ENCODE measurements around the gene CENPM. TPM values are rescaled to one million over a fixed set of nuclear protein-coding genes. Genes with fewer than 3 reads are reported as not detected.

The CENPM gene
- total and polyA plus RNA-seq, 2 donors (not counting 3 experiments of a cell fraction or from before 2014, with no cell fraction given), result 34.5 to 37.4 TPM

DNA sequence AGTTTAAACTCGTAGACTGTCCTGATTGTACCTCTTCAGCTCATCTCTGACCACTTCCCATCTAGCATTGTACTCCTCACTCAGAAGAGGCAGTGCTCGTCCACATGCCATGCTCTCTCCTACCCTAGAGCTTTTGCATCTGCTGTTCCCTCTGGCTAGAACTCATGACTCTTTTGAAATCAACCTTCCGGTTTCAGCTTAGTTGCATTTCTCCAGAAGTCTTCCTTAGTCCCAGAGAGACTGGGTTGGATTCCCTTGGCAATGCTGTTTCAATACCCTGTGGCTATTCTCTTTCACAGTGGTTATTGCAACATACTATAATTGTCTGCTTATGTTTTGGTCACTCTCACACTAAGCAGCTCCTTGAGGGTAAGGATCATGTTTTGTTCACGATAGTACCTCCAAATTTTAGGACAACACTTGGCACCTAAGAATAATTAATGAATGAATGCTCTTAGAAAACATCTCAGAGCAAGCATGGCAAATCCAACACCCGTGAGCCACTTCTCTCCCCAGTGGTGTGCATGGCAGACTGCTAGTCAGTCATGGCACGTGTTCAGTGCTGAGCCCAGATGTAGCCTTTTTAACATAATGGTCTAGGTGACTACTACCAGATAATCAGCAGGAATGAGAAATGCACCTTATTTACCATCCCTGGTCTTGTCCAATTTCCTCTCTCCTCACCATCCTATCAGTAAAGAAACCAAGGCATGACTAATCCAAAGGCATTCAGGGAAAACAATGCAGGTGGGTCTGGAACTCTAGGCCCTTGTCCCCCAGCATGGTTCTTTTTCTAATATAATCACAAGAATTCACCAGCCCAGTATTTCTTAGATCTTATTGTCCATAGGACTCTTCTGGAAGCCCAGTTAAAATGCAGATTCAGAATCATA lies 36.8 kb upstream of the CENPM start:
- POLR2A ChIA-PET, result no interaction called here
- no peak for FAIRE-seq

GRCh38 chr22:41982865-41983264 lies 35.9 kb upstream of the CENPM start:
- Histone ChIP-seq H3K9me3 (replicated peaks; ENCODE audit: control insufficient read depth, insufficient read depth, low read length) (no peaks in the 10 kb centered on the region), H3K9ac (replicated peaks; ENCODE audit: extremely low read depth, insufficient read depth, low read length) (no peak overlapping the region), H3K27ac (ENCODE audit: insufficient read depth, low read depth, low read length) (no peak overlapping the region), H4K20me1 (replicated peaks; ENCODE audit: control insufficient read depth, extremely low read depth, insufficient read depth, low read length) (no peaks in the 10 kb centered on the region), H3K27me3 (ENCODE audit: control insufficient read depth in 2 of 2, insufficient read depth in 2 of 2, low read length in 2 of 2) (peaks cover 3 to 5% of the 10 kb centered on the region in 2 experiments), H3K4me2 (ENCODE audit: insufficient read depth, low read length) (no peak overlapping the region), H2AFZ (ENCODE audit: low read depth, low read length) (no peak overlapping the region), H3K4me1 (ENCODE audit: control insufficient read depth, extremely low read depth, insufficient read depth, low read length) (no peaks in the 10 kb centered on the region), H3K4me3 (replicated peaks in 1 of 3; ENCODE audit: insufficient read depth in 1 of 3, low read depth in 1 of 3, low read length in 3 of 3) (no peak overlapping the region), H3K36me3 (ENCODE audit: control insufficient read depth in 2 of 2, extremely low read depth in 1 of 2, insufficient read depth in 2 of 2, low read length in 2 of 2) (no peaks in the 10 kb centered on the region), H3K79me2 (ENCODE audit: control insufficient read depth, insufficient read depth, low read length) (no peaks in the 10 kb centered on the region), H3K9me1 (replicated peaks; ENCODE audit: control insufficient read depth, extremely low read depth, insufficient read depth, low read length) (no peaks in the 10 kb centered on the region)
- CTCF ChIA-PET, result interaction anchor here (1.0 kb wide), 1 partner anchor 10 kb away, joined by 3 read pairs; no protein-coding TSS in a partner anchor
- DNase-seq (ENCODE audit: low read depth, low spot score) (no peak), FAIRE-seq (no peak)
- BruUV-seq (replicated peaks), result no TSS peak
- TF ChIP-seq POLR2A (IDR thresholded peaks at IDR 0.05; ENCODE audit: low read depth, low read length) (no peak), POLR2AphosphoS5 (IDR thresholded peaks at IDR 0.05; ENCODE audit: insufficient read depth, low read depth, low read length) (no peak), FOS (IDR thresholded peaks at IDR 0.05; ENCODE audit: borderline replicate concordance, insufficient read depth, low read length) (no peak), JUN (IDR thresholded peaks at IDR 0.05; ENCODE audit: borderline replicate concordance, insufficient read depth, insufficient read length, low read depth) (no peak), GATA2 (IDR thresholded peaks at IDR 0.05; ENCODE audit: insufficient read depth, insufficient read length, low read depth, low read length) (no peak)
- POLR2A ChIA-PET, result no interaction called here
- intact Hi-C loops (cut with micrococcal nuclease), result no loop called here
- dilution Hi-C loops (cut with MboI; ENCODE audit: extremely low pct_ligation_motif_present, low sequenced_read_pairs), result no loop called here

More for the DNA sequence above, 36.8 kb upstream of the CENPM start:
- Histone ChIP-seq H3K4me3 (replicated peaks in 1 of 3; ENCODE audit: insufficient read depth in 1 of 3, low read depth in 1 of 3, low read length in 3 of 3) (no peak overlapping the region), H2AFZ (ENCODE audit: low read depth, low read length) (no peak overlapping the region), H3K9me1 (replicated peaks; ENCODE audit: control insufficient read depth, extremely low read depth, insufficient read depth, low read length) (no peaks in the 10 kb centered on the region), H4K20me1 (replicated peaks; ENCODE audit: control insufficient read depth, extremely low read depth, insufficient read depth, low read length) (no peaks in the 10 kb centered on the region), H3K9ac (replicated peaks; ENCODE audit: extremely low read depth, insufficient read depth, low read length) (no peak overlapping the region), H3K4me2 (ENCODE audit: insufficient read depth, low read length) (no peak overlapping the region), H3K4me1 (ENCODE audit: control insufficient read depth, extremely low read depth, insufficient read depth, low read length) (no peaks in the 10 kb centered on the region), H3K36me3 (ENCODE audit: control insufficient read depth in 2 of 2, extremely low read depth in 1 of 2, insufficient read depth in 2 of 2, low read length in 2 of 2) (no peaks in the 10 kb centered on the region), H3K79me2 (ENCODE audit: control insufficient read depth, insufficient read depth, low read length) (no peaks in the 10 kb centered on the region), H3K9me3 (replicated peaks; ENCODE audit: control insufficient read depth, insufficient read depth, low read length) (no peaks in the 10 kb centered on the region), H3K27me3 (ENCODE audit: control insufficient read depth in 2 of 2, insufficient read depth in 2 of 2, low read length in 2 of 2) (no peaks in the 10 kb centered on the region), H3K27ac (ENCODE audit: insufficient read depth, low read depth, low read length) (no peak overlapping the region)
- dilution Hi-C loops (cut with MboI; ENCODE audit: extremely low pct_ligation_motif_present, low sequenced_read_pairs), result no loop called here
- no TSS peak for BruUV-seq (replicated peaks)
- CTCF ChIA-PET, result interaction anchor here (1.0 kb wide), 1 partner anchor 9 kb away, joined by 3 read pairs; no protein-coding TSS in a partner anchor
- no peak for DNase-seq (ENCODE audit: low read depth, low spot score)
- TF ChIP-seq EZH2 (IDR thresholded peaks at IDR 0.05; ENCODE audit: borderline replicate concordance, low read depth, low read length, severe bottlenecking) (no peak), FOS (IDR thresholded peaks at IDR 0.05; ENCODE audit: borderline replicate concordance, insufficient read depth, low read length) (no peak), POLR2AphosphoS5 (IDR thresholded peaks at IDR 0.05; ENCODE audit: insufficient read depth, low read depth, low read length) (no peak), POLR2A (IDR thresholded peaks at IDR 0.05; ENCODE audit: low read depth, low read length) (no peak), GATA2 (IDR thresholded peaks at IDR 0.05; ENCODE audit: insufficient read depth, insufficient read length, low read depth, low read length) (no peak)
- TF ChIP-seq, protein P1, sequence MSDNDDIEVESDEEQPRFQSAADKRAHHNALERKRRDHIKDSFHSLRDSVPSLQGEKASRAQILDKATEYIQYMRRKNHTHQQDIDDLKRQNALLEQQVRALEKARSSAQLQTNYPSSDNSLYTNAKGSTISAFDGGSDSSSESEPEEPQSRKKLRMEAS (IDR thresholded peaks at IDR 0.05; ENCODE audit: insufficient read depth, insufficient read length), result no peak
- intact Hi-C loops (cut with micrococcal nuclease), result no loop called here
